ENCODE data around the gene GOLGA5. TPM values are rescaled to one million over a fixed set of nuclear protein-coding genes. Genes with fewer than 3 reads are reported as not detected.
A peak's percentile ranks its signal among the peaks of the same experiment; 100 is the strongest.
"Not testable (repeated sequence)": the region's sequence is repeated elsewhere in the genome, so short reads cannot be mapped to it uniquely, and the experiment has no call there.

The GOLGA5 gene
- total and polyA plus RNA-seq, 2 of the 13 experiments (the other 11 are each of a cell fraction or from before 2014, with no cell fraction given), result 31.0 to 40.0 TPM

DNA sequence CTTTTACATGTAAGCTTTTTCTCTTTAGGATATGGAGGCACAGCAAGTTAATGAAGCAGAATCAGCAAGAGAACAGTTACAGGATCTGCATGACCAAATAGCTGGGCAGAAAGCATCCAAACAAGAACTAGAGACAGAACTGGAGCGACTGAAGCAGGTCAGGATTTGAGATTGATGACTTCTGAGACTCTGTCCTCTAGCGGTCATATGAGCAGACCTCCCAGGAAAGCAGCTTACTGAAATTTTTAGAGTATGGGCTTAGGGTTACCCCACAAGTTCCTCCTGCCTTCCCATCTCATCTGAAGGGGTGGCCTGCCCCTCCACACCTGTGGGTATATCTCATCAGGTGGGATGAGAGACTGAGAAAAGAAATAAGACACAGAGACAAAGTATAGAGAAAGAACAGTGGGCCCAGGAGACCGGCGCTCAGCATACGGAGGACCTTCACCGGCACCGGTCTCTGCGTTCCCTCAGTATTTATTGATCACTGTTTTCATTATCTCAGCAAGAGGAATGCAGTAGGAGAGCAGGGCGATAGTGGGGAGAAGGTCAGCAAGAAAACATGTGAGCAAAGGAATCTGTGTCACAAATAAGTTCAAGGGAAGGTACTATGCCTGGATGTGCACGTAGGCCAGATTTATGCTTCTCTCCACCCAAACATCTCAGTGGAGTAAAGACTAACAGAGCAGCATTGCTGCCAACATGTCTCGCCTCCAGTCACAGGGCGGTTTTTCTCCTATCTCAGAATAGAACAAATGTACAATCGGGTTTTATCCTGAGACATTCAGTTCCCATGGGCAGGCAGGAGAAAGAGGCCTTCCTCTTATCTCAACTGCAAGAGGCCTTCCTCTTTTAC is 25.8 kb downstream of the GOLGA5 start:
- H3K9ac ChIP-seq (ENCODE audit: insufficient read depth, low read depth, low read length); H2AFZ ChIP-seq (ENCODE audit: low read length); in situ Hi-C loops (cut with HindIII; ENCODE audit: extremely low pct_ligation_motif_present, low pct_unique_long_range_greater_than_20kb); DNase-seq (ENCODE audit: low spot score); H3K27me3 ChIP-seq (ENCODE audit: control insufficient read depth in 1 of 2, insufficient read depth in 2 of 2, low read length in 2 of 2); FAIRE-seq; BruUV-seq (replicated peaks); H4K20me1 ChIP-seq (ENCODE audit: insufficient read depth, low read length); H3K9me3 ChIP-seq (ENCODE audit: low read length); POLR2A ChIA-PET; H3K79me2 ChIP-seq (ENCODE audit: insufficient read depth, low read length); H3K4me3 ChIP-seq (replicated peaks in 1 of 3; ENCODE audit: insufficient read depth in 1 of 3, low read depth in 2 of 3, low read length in 3 of 3); intact Hi-C loops (cut with micrococcal nuclease; ENCODE audit: unreplicated experiment); CTCF ChIA-PET (ENCODE audit: low intra/inter-chr PET ratio, low total read pairs): not testable (repeated sequence)
- TF ChIP-seq, protein P1, sequence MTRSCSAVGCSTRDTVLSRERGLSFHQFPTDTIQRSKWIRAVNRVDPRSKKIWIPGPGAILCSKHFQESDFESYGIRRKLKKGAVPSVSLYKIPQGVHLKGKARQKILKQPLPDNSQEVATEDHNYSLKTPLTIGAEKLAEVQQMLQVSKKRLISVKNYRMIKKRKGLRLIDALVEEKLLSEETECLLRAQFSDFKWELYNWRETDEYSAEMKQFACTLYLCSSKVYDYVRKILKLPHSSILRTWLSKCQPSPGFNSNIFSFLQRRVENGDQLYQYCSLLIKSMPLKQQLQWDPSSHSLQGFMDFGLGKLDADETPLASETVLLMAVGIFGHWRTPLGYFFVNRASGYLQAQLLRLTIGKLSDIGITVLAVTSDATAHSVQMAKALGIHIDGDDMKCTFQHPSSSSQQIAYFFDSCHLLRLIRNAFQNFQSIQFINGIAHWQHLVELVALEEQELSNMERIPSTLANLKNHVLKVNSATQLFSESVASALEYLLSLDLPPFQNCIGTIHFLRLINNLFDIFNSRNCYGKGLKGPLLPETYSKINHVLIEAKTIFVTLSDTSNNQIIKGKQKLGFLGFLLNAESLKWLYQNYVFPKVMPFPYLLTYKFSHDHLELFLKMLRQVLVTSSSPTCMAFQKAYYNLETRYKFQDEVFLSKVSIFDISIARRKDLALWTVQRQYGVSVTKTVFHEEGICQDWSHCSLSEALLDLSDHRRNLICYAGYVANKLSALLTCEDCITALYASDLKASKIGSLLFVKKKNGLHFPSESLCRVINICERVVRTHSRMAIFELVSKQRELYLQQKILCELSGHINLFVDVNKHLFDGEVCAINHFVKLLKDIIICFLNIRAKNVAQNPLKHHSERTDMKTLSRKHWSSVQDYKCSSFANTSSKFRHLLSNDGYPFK (CRISPR knock-in tag; IDR thresholded peaks at IDR 0.05; ENCODE audit: borderline replicate concordance), result 0 out of 2 replicates have a peak, but pooled peaks have one; percentile 1
- TF ChIP-seq, protein P2, sequence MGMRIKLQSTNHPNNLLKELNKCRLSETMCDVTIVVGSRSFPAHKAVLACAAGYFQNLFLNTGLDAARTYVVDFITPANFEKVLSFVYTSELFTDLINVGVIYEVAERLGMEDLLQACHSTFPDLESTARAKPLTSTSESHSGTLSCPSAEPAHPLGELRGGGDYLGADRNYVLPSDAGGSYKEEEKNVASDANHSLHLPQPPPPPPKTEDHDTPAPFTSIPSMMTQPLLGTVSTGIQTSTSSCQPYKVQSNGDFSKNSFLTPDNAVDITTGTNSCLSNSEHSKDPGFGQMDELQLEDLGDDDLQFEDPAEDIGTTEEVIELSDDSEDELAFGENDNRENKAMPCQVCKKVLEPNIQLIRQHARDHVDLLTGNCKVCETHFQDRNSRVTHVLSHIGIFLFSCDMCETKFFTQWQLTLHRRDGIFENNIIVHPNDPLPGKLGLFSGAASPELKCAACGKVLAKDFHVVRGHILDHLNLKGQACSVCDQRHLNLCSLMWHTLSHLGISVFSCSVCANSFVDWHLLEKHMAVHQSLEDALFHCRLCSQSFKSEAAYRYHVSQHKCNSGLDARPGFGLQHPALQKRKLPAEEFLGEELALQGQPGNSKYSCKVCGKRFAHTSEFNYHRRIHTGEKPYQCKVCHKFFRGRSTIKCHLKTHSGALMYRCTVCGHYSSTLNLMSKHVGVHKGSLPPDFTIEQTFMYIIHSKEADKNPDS (CRISPR knock-in tag; IDR thresholded peaks at IDR 0.05), result 0 out of 2 replicates have a peak, but pooled peaks have one; percentile 23
- peak; percentile 67 for ATAC-seq
- WGBS (ENCODE audit: low lambda C conversion rate), result 67% methylated on average over 12 of the region's 13 CpGs
- Histone ChIP-seq H3K27ac (ENCODE audit: extremely low read length, insufficient read depth, low read length) (peak overlapping the region; percentile 68), H3K4me1 (ENCODE audit: insufficient read depth, low read length) (peaks cover 30% of the 10 kb centered on the region), H3K36me3 (replicated peaks in 1 of 2; ENCODE audit: control insufficient read depth in 1 of 2, insufficient read depth in 2 of 2, low read length in 2 of 2) (peaks cover 21 to 70% of the 10 kb centered on the region in 2 experiments), H3K4me2 (ENCODE audit: low read depth, low read length) (peak overlapping the region; percentile 7; the same call in 1 of the 2 replicates)

Measured in HepG2 (cell line).